HEK293T (cell line): ENCODE data around the gene LGMN.

ENCODE experiments used
- BHLHE40 ChIP-seq: fragments of 450-650 bp; IDR thresholded peaks from 2 replicates; pipeline ENCODE4 v1.6.1; 2016; ENCODE audit warnings: mild to moderate bottlenecking, moderate library complexity, borderline replicate concordance
- FOXA1 ChIP-seq: fragments of 450-650 bp; IDR thresholded peaks from 2 replicates; pipeline ENCODE4 v1.6.1; 2016; ENCODE audit warnings: mild to moderate bottlenecking
- FOXM1 ChIP-seq: fragments of 450-650 bp; IDR thresholded peaks from 2 replicates; pipeline ENCODE4 v1.6.1; 2017; ENCODE audit warnings: mild to moderate bottlenecking, borderline replicate concordance
- HDGF ChIP-seq: fragments of 450-650 bp; IDR thresholded peaks from 2 replicates; pipeline ENCODE4 v1.6.1; 2017; ENCODE audit warnings: antibody characterized with exemption, borderline replicate concordance
- LEF1 ChIP-seq: fragments of 450-650 bp; IDR thresholded peaks from 2 replicates; pipeline ENCODE4 v1.6.1; 2017; ENCODE audit warnings: mild to moderate bottlenecking, borderline replicate concordance
- SP1 ChIP-seq: fragments of 450-650 bp; IDR thresholded peaks from 2 replicates; pipeline ENCODE4 v1.6.1; 2017

DNA sequence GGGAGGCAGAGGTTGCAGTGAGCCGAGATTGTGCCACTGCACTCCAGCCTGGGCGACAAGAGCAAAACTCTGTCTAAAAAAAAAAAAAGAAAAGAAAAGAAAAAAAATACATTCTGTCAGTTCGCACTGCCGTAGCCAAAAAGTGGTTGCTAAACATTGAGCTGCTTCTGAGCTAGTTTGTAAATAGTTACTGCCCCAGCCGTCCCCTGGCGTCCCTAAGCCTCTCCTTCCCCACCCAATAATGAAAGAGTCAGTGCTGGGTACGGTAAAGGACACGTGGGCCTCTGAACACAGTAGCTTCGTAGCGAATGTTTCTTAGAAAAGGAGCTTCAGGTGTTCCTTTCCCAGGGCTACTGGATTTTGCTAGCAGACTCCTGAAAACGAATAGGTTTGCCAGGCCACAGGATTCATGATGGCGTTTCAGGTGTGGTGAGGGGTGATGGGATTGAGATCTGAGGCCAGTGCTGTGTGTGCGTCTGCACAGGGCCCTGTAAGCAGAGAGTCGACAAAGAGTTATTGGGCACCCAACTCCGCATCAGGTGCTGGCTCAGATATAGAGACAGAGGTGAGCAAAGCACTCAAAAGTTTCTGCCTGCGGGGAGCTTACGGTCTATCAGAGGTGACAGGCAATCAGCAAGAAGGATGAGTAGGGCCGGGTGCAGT lies 94.1 kb downstream of the LGMN start:
- no peak for TF ChIP-seq LEF1
- no peak for TF ChIP-seq HDGF
- TF ChIP-seq SP1, result no peak
- TF ChIP-seq FOXA1, result no peak
- no peak for TF ChIP-seq FOXM1
- no peak for TF ChIP-seq BHLHE40
